Transverse colon (tissue), 4 donors: ENCODE measurements around the gene PPP2R5B. TPM values are rescaled to one million over a fixed set of nuclear protein-coding genes. Genes with fewer than 3 reads are reported as not detected.

Experiments used
- DNase-seq: peaks from one replicate; pipeline ENCODE4 v3.0.0-alpha.2; 2019
- H3K27ac ChIP-seq, 4 donors: fragments of 200-600 bp; sonication (generic); 2 replicates each; pipeline ENCODE4 v1.5.1; 2016 to 2018; ENCODE audit warnings: inconsistent platforms in 4 of 4
- H3K27me3 ChIP-seq: fragments of 200-600 bp; sonication (generic); 2 replicates; pipeline ENCODE4 v1.5.1; 2017; ENCODE audit warnings: inconsistent platforms
- H3K36me3 ChIP-seq, 4 donors: fragments of 200-600 bp; sonication (generic); 2 replicates each; pipeline ENCODE4 v1.5.1; 2017 to 2019; ENCODE audit warnings: inconsistent platforms in 4 of 4
- H3K4me1 ChIP-seq, 4 donors: fragments of 200-600 bp; sonication (generic); 2 replicates each; pipeline ENCODE4 v1.5.1; 2017 to 2020; ENCODE audit warnings: inconsistent platforms in 4 of 4
- H3K4me3 ChIP-seq, 4 donors: fragments of 200-600 bp; sonication (generic); 1 replicate in 1 of 4; 2 replicates in 3 of 4; pipeline versions ENCODE4 v1.5.1 to v1.6.1; 2017 to 2019; ENCODE audit warnings: inconsistent platforms in 4 of 4
- H3K9me3 ChIP-seq, 2 donors: fragments of 200-600 bp; sonication (generic); 2 replicates each; pipeline ENCODE4 v1.5.1; 2017 to 2019; ENCODE audit warnings: inconsistent platforms in 2 of 2
- CTCF ChIP-seq, 5 experiments: fragments of 200-600 bp in 3 of 5; fragments of 450-650 bp in 2 of 5; sonication (generic) in 3 of 5; IDR thresholded peaks; 1 replicate in 2 of 5; 2 replicates in 3 of 5; pipeline ENCODE4 v1.5.1; 2016 to 2017; ENCODE audit warnings: antibody characterized with exemption in 5 of 5, inconsistent platforms in 3 of 5, mild to moderate bottlenecking in 2 of 5, moderate library complexity in 1 of 5
- EP300 ChIP-seq: sonication (generic); formaldehyde crosslinking; IDR thresholded peaks from one replicate; pipeline ENCODE4 v1.6.1; 2017; ENCODE audit warnings: antibody characterized with exemption, low read depth
- POLR2A ChIP-seq: fragments of 450-650 bp; IDR thresholded peaks from one replicate; pipeline ENCODE4 v1.6.1; 2016; ENCODE audit warnings: antibody characterized with exemption, mild to moderate bottlenecking, moderate library complexity
- POLR2AphosphoS5 ChIP-seq, 3 donors: sonication (generic); formaldehyde crosslinking; IDR thresholded peaks; one replicate each; pipeline ENCODE4 v1.6.1; 2016; ENCODE audit warnings: antibody characterized with exemption in 3 of 3
- WGBS, 2 donors: methylation state at CpG; one replicate each; pipeline ENCODE4 v1.1.5; 2018; ENCODE audit warnings: low coverage in 1 of 2; 5-methylcytosine and 5-hydroxymethylcytosine counted together
- in situ Hi-C, 4 donors: fragments of 200-750 bp; cut with MboI; loops; one replicate each; pipeline versions ENCODE4 v1.15.0 to v1.15.1; 2017; ENCODE audit warnings: low sequenced_read_pairs in 3 of 4, low pct_ligation_motif_present in 1 of 4, low pct_unique_long_range_greater_than_20kb in 1 of 4
- intact Hi-C: fragments of 100-400 bp; cut with DNase I; formaldehyde crosslinking; loops from one replicate; pipeline ENCODE4 v1.15.1; 2023; ENCODE audit warnings: low total_unique reads
- total RNA-seq, 4 donors: library from RNA; depleted of rRNA; stranded (reverse); fragments of >200 nt; gene quantifications; one replicate each; pipeline ENCODE4 v1.1.0, GENCODE V29; 2016

The PPP2R5B gene
- total RNA-seq, 4 donors from 2014 or later = 16.7 to 38.1 (median 26.8) TPM

GRCh38 chr11:64896448-64897022, 28.0 kb upstream of the PPP2R5B start:
- Histone ChIP-seq H3K4me3 (no peak overlapping the region), H3K9me3 (no peaks in the 10 kb centered on the region), H3K36me3 (peaks cover 0 to 20% (median 8%) of the 10 kb centered on the region in 4 donors), H3K27me3 (no peaks in the 10 kb centered on the region), H3K27ac (no peak overlapping the region), H3K4me1 (peaks cover 11 to 12% (median 11%) of the 10 kb centered on the region in 4 donors)
- intact Hi-C loops = loop anchor here (5.0 kb wide), 1 partner anchor 49 kb away; no protein-coding TSS in a partner anchor
- in situ Hi-C loops = loop anchor here in 1 of 4 donors (10.0 kb wide), 1 partner anchor 52 kb away; the partner anchor contains the start of gene CDC42BPG
- WGBS, 2 donors = 87% methylated on average over 11 of the region's 14 CpGs; no CpG with 5 or more reads in 1 of the 2 donors
- TF ChIP-seq POLR2AphosphoS5 (IDR thresholded peaks at IDR 0.05) = no peak
- no peak for TF ChIP-seq CTCF (IDR thresholded peaks at IDR 0.05)
- TF ChIP-seq POLR2A = no peak
- DNase-seq = no peak

DNA sequence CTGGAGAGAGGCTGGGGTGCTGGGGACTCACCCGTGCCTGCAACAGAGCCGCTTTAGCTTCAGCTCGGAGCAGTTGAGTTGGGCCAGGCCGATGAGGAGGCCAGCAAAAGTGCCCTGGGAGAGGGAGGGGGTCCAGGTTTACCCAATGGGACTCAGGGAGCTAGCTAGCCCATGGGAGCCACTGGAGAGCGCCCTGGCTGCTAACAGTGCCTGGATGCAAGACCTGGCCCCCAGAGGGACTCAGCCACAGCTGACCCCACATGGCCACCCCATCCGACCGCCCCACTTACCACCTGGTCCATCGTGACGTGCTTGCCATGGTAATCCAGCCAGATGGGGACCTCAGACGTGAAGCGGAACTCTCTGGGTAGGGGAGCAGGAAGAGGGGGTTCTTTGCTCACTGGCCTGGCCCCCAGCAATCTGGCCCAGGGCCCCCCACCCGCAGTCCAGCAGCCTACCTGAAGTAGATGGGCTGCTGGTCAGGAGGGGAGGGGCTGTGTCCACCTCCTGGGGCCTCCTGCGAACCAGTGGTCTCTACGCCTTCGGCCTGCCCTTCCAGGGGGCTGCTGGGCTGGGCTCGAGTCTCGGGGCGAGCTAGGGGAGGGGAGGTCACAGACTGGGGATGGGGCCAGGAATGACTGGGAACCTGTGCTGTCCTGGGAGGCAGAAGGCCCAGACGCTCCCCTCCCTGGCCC, 27.0 kb upstream of the PPP2R5B start:
- no peak overlapping the region for H3K4me3 ChIP-seq
- DNase-seq = no peak
- TF ChIP-seq EP300 (no peak), POLR2AphosphoS5 (IDR thresholded peaks at IDR 0.05) (no peak), CTCF (IDR thresholded peaks at IDR 0.05) (no peak), POLR2A (no peak)
- H3K27ac ChIP-seq = no peak overlapping the region
- WGBS, 2 donors = 95% methylated on average over 13 of the region's 19 CpGs; no CpG with 5 or more reads in 1 of the 2 donors
- intact Hi-C loops (loop anchor here (5.0 kb wide), 1 partner anchor 50 kb away; no protein-coding TSS in a partner anchor), in situ Hi-C loops (loop anchor here in 1 of 4 donors (10.0 kb wide), 1 partner anchor 53 kb away; the partner anchor contains the start of gene CDC42BPG)
- H3K9me3 ChIP-seq = no peaks in the 10 kb centered on the region
- peaks cover 0 to 26% (median 11%) of the 10 kb centered on the region in 4 donors for H3K36me3 ChIP-seq
- peaks cover 11 to 12% (median 11%) of the 10 kb centered on the region in 4 donors for H3K4me1 ChIP-seq
- H3K27me3 ChIP-seq = no peaks in the 10 kb centered on the region

GRCh38 chr11:64898076-64898445, 26.4 kb upstream of the PPP2R5B start:
- in situ Hi-C loops (loop anchor here in 1 of 4 donors (10.0 kb wide), 1 partner anchor 53 kb away; the partner anchor contains the start of gene CDC42BPG), intact Hi-C loops (loop anchor here (5.0 kb wide), 1 partner anchor 51 kb away; no protein-coding TSS in a partner anchor)
- Histone ChIP-seq H3K36me3 (peaks cover 0 to 30% (median 11%) of the 10 kb centered on the region in 4 donors), H3K27me3 (no peaks in the 10 kb centered on the region), H3K4me3 (no peak overlapping the region), H3K9me3 (no peaks in the 10 kb centered on the region), H3K4me1 (peaks cover 11 to 12% (median 11%) of the 10 kb centered on the region in 4 donors), H3K27ac (no peak overlapping the region)
- DNase-seq = no peak
- 96% methylated on average over 8 of the region's 9 CpGs; no CpG with 5 or more reads in 1 of the 2 donors for WGBS, 2 donors
- TF ChIP-seq CTCF (IDR thresholded peaks at IDR 0.05) (no peak), POLR2AphosphoS5 (IDR thresholded peaks at IDR 0.05) (no peak), EP300 (no peak)

- DNase-seq = no peak
- no peak overlapping the region for H3K27ac ChIP-seq
- H3K36me3 ChIP-seq = peaks cover 0 to 35% (median 11%) of the 10 kb centered on the region in 4 donors
- no peaks in the 10 kb centered on the region for H3K9me3 ChIP-seq
- no peak for TF ChIP-seq POLR2A
- no peak for TF ChIP-seq CTCF (IDR thresholded peaks at IDR 0.05)
- TF ChIP-seq EP300 = no peak
- TF ChIP-seq POLR2AphosphoS5 (IDR thresholded peaks at IDR 0.05) = no peak
- 93% methylated on average over 14 of the region's 19 CpGs; no CpG with 5 or more reads in 1 of the 2 donors for WGBS, 2 donors
- no peak overlapping the region for H3K4me3 ChIP-seq
- intact Hi-C loops (loop anchor here (5.0 kb wide), 1 partner anchor 51 kb away; no protein-coding TSS in a partner anchor), in situ Hi-C loops (loop anchor here in 1 of 4 donors (10.0 kb wide), 1 partner anchor 54 kb away; the partner anchor contains the start of gene CDC42BPG)
- H3K27me3 ChIP-seq = no peaks in the 10 kb centered on the region
- H3K4me1 ChIP-seq = peaks cover 11 to 12% (median 11%) of the 10 kb centered on the region in 4 donors
These were observed 25.9 kb upstream of the PPP2R5B start for GRCh38 chr11:64898541-64898940.
